GM12878 (cell line): Measurements from ENCODE around the gene SORBS1. TPM values are rescaled to one million over a fixed set of nuclear protein-coding genes. Genes with fewer than 3 reads are reported as not detected.

Experiments used
- ATAC-seq: fragments of 200-7000 bp; cut with Tn5 transposase; 3 replicates; pipeline ENCODE4 v1.9.1; 2020; ENCODE audit warnings: mild to moderate bottlenecking, moderate library complexity
- BruUV-seq: library from RNA; stranded (reverse); fragments of 400-500 nt; replicated peaks from 2 replicates; lab custom pipeline; 2021; lab: Mats Ljungman, UMichigan
- CTCF ChIA-PET: fragments of 300-600 bp; sonication (Branson Sonifier 250); formaldehyde crosslinking; extraction: SDS; loops from one replicate; lab custom pipeline; 2021; ENCODE audit warnings: inconsistent platforms; lab: Yijun Ruan, JAX
- POLR2A ChIA-PET: fragments of 350-600 bp; formaldehyde crosslinking; extraction: SDS; loops from one replicate; lab custom pipeline; 2021; ENCODE audit warnings: inconsistent platforms; lab: Charles Lee
- RAD21 ChIA-PET: fragments of 300-600 bp; sonication (Branson Sonifier 250); formaldehyde crosslinking; loops from one replicate; lab custom pipeline; 2023; ENCODE audit warnings: antibody characterized with exemption; ENCODE audit not compliant: unreplicated experiment; lab: Charles Lee
- SMC1A ChIA-PET: fragments of 300-600 bp; sonication (Branson Sonifier 250); formaldehyde crosslinking; loops from one replicate; lab custom pipeline; 2023; ENCODE audit not compliant: unreplicated experiment, uncharacterized antibody; lab: Charles Lee
- DNase-seq: peaks from one replicate; pipeline ENCODE4 v3.0.0-alpha.2; 2011; ENCODE audit warnings: low read depth, low spot score
- FAIRE-seq: peaks from 3 replicates; lab custom pipeline; 2011; peaks lifted over from hg19 to GRCh38; lab: Jason Lieb, UNC
- H2AFZ ChIP-seq: 2 replicates; pipeline ENCODE4 v1.6.0; 2011; ENCODE audit warnings: low read depth, low read length, control low read depth; ENCODE audit not compliant: control insufficient read depth
- H3K27ac ChIP-seq: 2 replicates; pipeline ENCODE4 v1.5.1; 2011; ENCODE audit warnings: control low read depth; ENCODE audit not compliant: control insufficient read depth, insufficient read depth
- H3K27me3 ChIP-seq, 2 experiments: replicated peaks in 1 of 2; 2 replicates each; pipeline versions ENCODE4 v1.6.0 to v1.6.1; 2011; ENCODE audit warnings: low read length in 1 of 2; ENCODE audit not compliant: control insufficient read depth in 2 of 2, insufficient read depth in 2 of 2
- H3K36me3 ChIP-seq, 2 experiments: 2 replicates each; pipeline ENCODE4 v1.5.1; 2011; ENCODE audit warnings: low read length in 1 of 2; ENCODE audit not compliant: control insufficient read depth in 2 of 2, insufficient read depth in 2 of 2
- H3K4me1 ChIP-seq: 2 replicates; pipeline ENCODE4 v1.6.1; 2011; ENCODE audit warnings: mild to moderate bottlenecking, low read length, moderate library complexity, mixed read lengths; ENCODE audit not compliant: control insufficient read depth, insufficient read depth
- H3K4me2 ChIP-seq: 2 replicates; pipeline ENCODE4 v1.6.0; 2011; ENCODE audit warnings: control low read depth; ENCODE audit not compliant: control insufficient read depth, insufficient read depth
- H3K4me3 ChIP-seq: fragments of 200-600 bp; sonication (generic); 2 replicates; pipeline ENCODE4 v1.5.1; 2016
- H3K79me2 ChIP-seq: 2 replicates; pipeline ENCODE4 v1.6.0; 2011; ENCODE audit warnings: low read length; ENCODE audit not compliant: control insufficient read depth, insufficient read depth
- H3K9ac ChIP-seq: 2 replicates; pipeline ENCODE4 v1.8.0; 2011; ENCODE audit warnings: low read length, control low read depth, mixed read lengths; ENCODE audit not compliant: control insufficient read depth, insufficient read depth
- H3K9me3 ChIP-seq: replicated peaks from 3 replicates; pipeline ENCODE4 v1.5.1; 2011; ENCODE audit warnings: mild to moderate bottlenecking, low read length; ENCODE audit not compliant: control insufficient read depth, insufficient read depth
- H4K20me1 ChIP-seq: 2 replicates; pipeline ENCODE4 v1.6.0; 2011; ENCODE audit not compliant: control insufficient read depth, insufficient read depth
- CBFB ChIP-seq: IDR thresholded peaks from 2 replicates; pipeline ENCODE4 v1.6.1; 2016; ENCODE audit warnings: antibody characterized with exemption, low read depth
- CBX5 ChIP-seq: sonication (generic); IDR thresholded peaks from 2 replicates; pipeline ENCODE4 v1.6.1; 2016; ENCODE audit warnings: low read depth, moderate library complexity, mild to moderate bottlenecking, inconsistent platforms
- FOXM1 ChIP-seq: IDR thresholded peaks from 2 replicates; pipeline ENCODE4 v1.6.1; 2012; ENCODE audit warnings: low read depth, mild to moderate bottlenecking, inconsistent platforms, low read length, moderate library complexity
- HCFC1 ChIP-seq: fragments of 150-350 bp; IDR thresholded peaks from 2 replicates; pipeline ENCODE4 v1.6.1; 2014; ENCODE audit warnings: low read length
- JUND ChIP-seq: IDR thresholded peaks from 2 replicates; pipeline ENCODE4 v1.6.1; 2012; ENCODE audit warnings: low read depth, mild to moderate bottlenecking, low read length, improper control_type of control experiment, moderate library complexity
- KAT2A ChIP-seq: conservative IDR thresholded peaks from 2 replicates; pipeline ENCODE4 v1.6.1; 2011; ENCODE audit warnings: low read depth, low read length; ENCODE audit not compliant: control insufficient read depth
- MTA3 ChIP-seq: IDR thresholded peaks from 2 replicates; pipeline ENCODE4 v1.6.1; 2012; ENCODE audit warnings: low read length, inconsistent platforms, borderline replicate concordance
- PKNOX1 ChIP-seq: fragments of 450-650 bp; IDR thresholded peaks from 2 replicates; pipeline ENCODE4 v1.6.1; 2016; ENCODE audit warnings: mild to moderate bottlenecking
- RCOR1 ChIP-seq: conservative IDR thresholded peaks from 2 replicates; pipeline ENCODE4 v1.6.1; 2012; ENCODE audit warnings: low read depth, low read length, improper control_type of control experiment
- SKIL ChIP-seq: fragments of 450-650 bp; IDR thresholded peaks from 2 replicates; pipeline ENCODE4 v1.6.1; 2017; ENCODE audit warnings: mild to moderate bottlenecking, low read depth, inconsistent platforms; ENCODE audit not compliant: poor library complexity, severe bottlenecking
- SMAD1 ChIP-seq: fragments of 450-650 bp; IDR thresholded peaks from 2 replicates; pipeline ENCODE4 v1.6.1; 2018; ENCODE audit warnings: mild to moderate bottlenecking, low read depth; ENCODE audit not compliant: partially characterized antibody
- ZZZ3 ChIP-seq: IDR thresholded peaks from 2 replicates; pipeline ENCODE4 v1.6.1; 2011; ENCODE audit warnings: low read depth; ENCODE audit not compliant: control insufficient read depth, insufficient read length
- WGBS: methylation state at CpG from one replicate; pipeline ENCODE4 v1.1.6; 2016; ENCODE audit warnings: low lambda C conversion rate; ENCODE audit not compliant: insufficient replicate concordance, insufficient coverage; ENCODE audit errors: missing lambda C conversion rate; 5-methylcytosine and 5-hydroxymethylcytosine counted together
- in situ Hi-C: fragments of 300-500 bp; cut with MboI; formaldehyde crosslinking; loops from 9 replicates; pipeline ENCODE4 v1.14.3; 2018; ENCODE audit warnings: mixed read lengths
- intact Hi-C: fragments of 100-400 bp; cut with micrococcal nuclease; formaldehyde crosslinking; loops from one replicate; pipeline ENCODE4 v1.14.2; 2022; ENCODE audit not compliant: unreplicated experiment
- polyA plus RNA-seq, 11 experiments: library from polyadenylated mRNA; depleted of rRNA in 4 of 11; unstranded in 6 of 11; stranded (reverse) in 5 of 11; fragments of >200 nt; fragmentation: Nextera tagmentation in 4 of 11; fragmentation: Illumina TruSeq in 1 of 11; extraction: Ambion mirVana in 4 of 11; extraction: Trizol in 1 of 11; gene quantifications; 1 replicate in 1 of 11; 2 replicates in 10 of 11; pipeline versions ENCODE4 v1.2.1 to v1.2.3, GENCODE V29; 2011 to 2016; ENCODE audit warnings: inconsistent platforms in 2 of 11, missing spikeins in 2 of 11, low read depth in 1 of 11
- total RNA-seq, 4 experiments: library from RNA; depleted of rRNA in 3 of 4; stranded (reverse); fragments of >200 nt in 3 of 4; fragmentation: Illumina TruSeq in 1 of 4; extraction: Trizol in 1 of 4; gene quantifications; 2 replicates each; pipeline versions ENCODE4 v1.2.1 to v1.2.3, GENCODE V29; 2013 to 2021
- TF ChIP-seq, protein P1 (sequence below), 3 experiments: IDR thresholded peaks in 2 of 3; conservative IDR thresholded peaks in 1 of 3; 2 replicates each; pipeline ENCODE4 v1.5.1; 2011; ENCODE audit warnings: low read depth in 3 of 3, low read length in 3 of 3, mild to moderate bottlenecking in 3 of 3, control low read depth in 2 of 3, moderate library complexity in 2 of 3, inconsistent platforms in 1 of 3, mixed read lengths in 1 of 3; ENCODE audit not compliant: control insufficient read depth in 2 of 3, insufficient read depth in 1 of 3; ENCODE audit errors: extremely low read depth in 1 of 3
- TF ChIP-seq, protein P2 (sequence below): IDR thresholded peaks from 2 replicates; pipeline ENCODE4 v1.6.1; 2012; ENCODE audit warnings: low read length, inconsistent platforms

Gene SORBS1
- total and polyA plus RNA-seq, 10 of the 15 experiments (the other 5 are each of a cell fraction or from before 2014, with no cell fraction given), result 0.13 to 0.75 (median 0.39) TPM

- H3K27ac ChIP-seq, result no peak overlapping the region
- BruUV-seq, result no TSS peak
- H3K4me2 ChIP-seq, result no peak overlapping the region
- no peaks in the 10 kb centered on the region for H3K79me2 ChIP-seq
- POLR2A ChIA-PET, result interaction anchor here (0.5 kb wide), 1 partner anchor 162 kb away, joined by 7 read pairs; no protein-coding TSS in a partner anchor
- no peaks in the 10 kb centered on the region for H4K20me1 ChIP-seq
- 55% methylated on average over 2 of the region's 2 CpGs for WGBS
- no peak overlapping the region for H3K4me3 ChIP-seq
- SMC1A ChIA-PET, result no interaction called here
- no peaks in the 10 kb centered on the region for H3K36me3 ChIP-seq
- RAD21 ChIA-PET, result no interaction called here
- peaks cover 0 to 2% of the 10 kb centered on the region in 2 experiments; a peak in 1 of 4 replicates for H3K27me3 ChIP-seq
- H3K9ac ChIP-seq, result no peak overlapping the region
- in situ Hi-C loops, result no loop called here
- ATAC-seq (no peak), FAIRE-seq (no peak), DNase-seq (no peak)
- H3K4me1 ChIP-seq, result no peaks in the 10 kb centered on the region
- no peak overlapping the region for H2AFZ ChIP-seq
- TF ChIP-seq CBFB (no peak), SKIL (no peak), PKNOX1 (no peak), KAT2A (no peak), RCOR1 (no peak), JUND (no peak), SMAD1 (no peak), FOXM1 (no peak), HCFC1 (no peak), CBX5 (no peak), ZZZ3 (no peak), MTA3 (no peak)
- TF ChIP-seq, protein P1, sequence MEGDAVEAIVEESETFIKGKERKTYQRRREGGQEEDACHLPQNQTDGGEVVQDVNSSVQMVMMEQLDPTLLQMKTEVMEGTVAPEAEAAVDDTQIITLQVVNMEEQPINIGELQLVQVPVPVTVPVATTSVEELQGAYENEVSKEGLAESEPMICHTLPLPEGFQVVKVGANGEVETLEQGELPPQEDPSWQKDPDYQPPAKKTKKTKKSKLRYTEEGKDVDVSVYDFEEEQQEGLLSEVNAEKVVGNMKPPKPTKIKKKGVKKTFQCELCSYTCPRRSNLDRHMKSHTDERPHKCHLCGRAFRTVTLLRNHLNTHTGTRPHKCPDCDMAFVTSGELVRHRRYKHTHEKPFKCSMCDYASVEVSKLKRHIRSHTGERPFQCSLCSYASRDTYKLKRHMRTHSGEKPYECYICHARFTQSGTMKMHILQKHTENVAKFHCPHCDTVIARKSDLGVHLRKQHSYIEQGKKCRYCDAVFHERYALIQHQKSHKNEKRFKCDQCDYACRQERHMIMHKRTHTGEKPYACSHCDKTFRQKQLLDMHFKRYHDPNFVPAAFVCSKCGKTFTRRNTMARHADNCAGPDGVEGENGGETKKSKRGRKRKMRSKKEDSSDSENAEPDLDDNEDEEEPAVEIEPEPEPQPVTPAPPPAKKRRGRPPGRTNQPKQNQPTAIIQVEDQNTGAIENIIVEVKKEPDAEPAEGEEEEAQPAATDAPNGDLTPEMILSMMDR (IDR thresholded peaks at IDR 0.05 in 2 of 3, conservative IDR thresholded peaks at IDR 0.05 in 1 of 3; ENCODE audit: control insufficient read depth in 2 of 3, extremely low read depth in 1 of 3, insufficient read depth in 1 of 3, low read depth in 3 of 3, low read length in 3 of 3), result no peak
- TF ChIP-seq, protein P2, sequence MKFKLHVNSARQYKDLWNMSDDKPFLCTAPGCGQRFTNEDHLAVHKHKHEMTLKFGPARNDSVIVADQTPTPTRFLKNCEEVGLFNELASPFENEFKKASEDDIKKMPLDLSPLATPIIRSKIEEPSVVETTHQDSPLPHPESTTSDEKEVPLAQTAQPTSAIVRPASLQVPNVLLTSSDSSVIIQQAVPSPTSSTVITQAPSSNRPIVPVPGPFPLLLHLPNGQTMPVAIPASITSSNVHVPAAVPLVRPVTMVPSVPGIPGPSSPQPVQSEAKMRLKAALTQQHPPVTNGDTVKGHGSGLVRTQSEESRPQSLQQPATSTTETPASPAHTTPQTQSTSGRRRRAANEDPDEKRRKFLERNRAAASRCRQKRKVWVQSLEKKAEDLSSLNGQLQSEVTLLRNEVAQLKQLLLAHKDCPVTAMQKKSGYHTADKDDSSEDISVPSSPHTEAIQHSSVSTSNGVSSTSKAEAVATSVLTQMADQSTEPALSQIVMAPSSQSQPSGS, result no peak
- CTCF ChIA-PET, result no interaction called here
- no peaks in the 10 kb centered on the region; the same call in 2 of the 3 replicates for H3K9me3 ChIP-seq
- intact Hi-C loops, result no loop called here
Measured at GRCh38 chr10:95532536-95532935, 28.6 kb downstream of the SORBS1 start.
